Hepatocyte (in vitro differentiated cells): ENCODE results near the gene SYT9. TPM values are rescaled to one million over a fixed set of nuclear protein-coding genes. Genes with fewer than 3 reads are reported as not detected.
A peak's percentile ranks its signal among the peaks of the same experiment; 100 is the strongest.

Experiments
- DNase-seq: peaks from one replicate; pipeline ENCODE4 v3.0.0-alpha.2; 2016; ENCODE audit warnings: low spot score
- H2AFZ ChIP-seq: fragments of 200-600 bp; sonication (generic); 2 replicates; pipeline ENCODE4 v1.6.0; 2016; ENCODE audit warnings: antibody characterized with exemption, mild to moderate bottlenecking
- H3K27ac ChIP-seq: fragments of 200-600 bp; sonication (generic); 2 replicates; pipeline ENCODE4 v1.5.1; 2016; ENCODE audit warnings: mild to moderate bottlenecking
- H3K27me3 ChIP-seq: fragments of 200-600 bp; sonication (generic); 2 replicates; pipeline ENCODE4 v1.6.1; 2016
- H3K36me3 ChIP-seq: fragments of 200-600 bp; sonication (generic); replicated peaks from 2 replicates; pipeline ENCODE4 v1.5.1; 2016; ENCODE audit warnings: low read depth; ENCODE audit not compliant: insufficient read depth
- H3K4me1 ChIP-seq: fragments of 200-600 bp; sonication (generic); 2 replicates; pipeline ENCODE4 v1.5.1; 2016; ENCODE audit warnings: mild to moderate bottlenecking, moderate library complexity; ENCODE audit not compliant: insufficient read depth
- H3K4me2 ChIP-seq: fragments of 200-600 bp; sonication (generic); 2 replicates; pipeline ENCODE4 v1.6.0; 2016
- H3K4me3 ChIP-seq: fragments of 200-600 bp; sonication (generic); 2 replicates; pipeline ENCODE4 v1.5.1; 2016; ENCODE audit warnings: mild to moderate bottlenecking
- H3K79me2 ChIP-seq: fragments of 200-600 bp; sonication (generic); 2 replicates; pipeline ENCODE4 v1.6.0; 2017; ENCODE audit warnings: mild to moderate bottlenecking
- H3K9me2 ChIP-seq: fragments of 200-600 bp; sonication (generic); replicated peaks from 2 replicates; pipeline ENCODE4 v1.6.0; 2017; ENCODE audit warnings: mild to moderate bottlenecking; ENCODE audit not compliant: insufficient read depth
- H3K9me3 ChIP-seq: fragments of 200-600 bp; sonication (generic); 2 replicates; pipeline ENCODE4 v1.5.1; 2016; ENCODE audit warnings: low read depth, mild to moderate bottlenecking
- H4K20me1 ChIP-seq: fragments of 200-600 bp; sonication (generic); 2 replicates; pipeline ENCODE4 v1.6.0; 2016; ENCODE audit warnings: mild to moderate bottlenecking; ENCODE audit not compliant: insufficient read depth, poor library complexity, severe bottlenecking
- CTCF ChIP-seq: fragments of 200-600 bp; sonication (generic); IDR thresholded peaks from 2 replicates; pipeline ENCODE4 v1.5.1; 2016; ENCODE audit warnings: antibody characterized with exemption, mild to moderate bottlenecking; ENCODE audit not compliant: poor library complexity
- EZH2 ChIP-seq: fragments of 200-600 bp; sonication (generic); IDR thresholded peaks from 2 replicates; pipeline ENCODE4 v1.6.1; 2016; ENCODE audit warnings: antibody characterized with exemption, mild to moderate bottlenecking, borderline replicate concordance
- EZH2phosphoT487 ChIP-seq: fragments of 200-600 bp; sonication (generic); IDR thresholded peaks from one replicate; pipeline ENCODE4 v1.6.1; 2018; ENCODE audit warnings: antibody characterized with exemption, mild to moderate bottlenecking, low read depth, moderate library complexity; ENCODE audit not compliant: unreplicated experiment, severe bottlenecking
- WGBS: methylation state at CpG from one replicate; pipeline ENCODE4 v1.1.6; 2016; ENCODE audit warnings: low lambda C conversion rate; ENCODE audit errors: missing lambda C conversion rate; 5-methylcytosine and 5-hydroxymethylcytosine counted together
- polyA plus RNA-seq: library from polyadenylated mRNA; unstranded; fragments of >200 nt; fragmentation: Nextera tagmentation; extraction: Ambion mirVana; gene quantifications from 2 replicates; pipeline ENCODE4 v1.2.1, GENCODE V29; 2016
- total RNA-seq: library from RNA; depleted of rRNA; stranded (reverse); fragments of >200 nt; gene quantifications from 2 replicates; pipeline ENCODE4 v1.2.3, GENCODE V29; 2014

The SYT9 gene
- total and polyA plus RNA-seq, 2 experiments from 2014 or later, result 0.22 to 1.3 TPM

DNA sequence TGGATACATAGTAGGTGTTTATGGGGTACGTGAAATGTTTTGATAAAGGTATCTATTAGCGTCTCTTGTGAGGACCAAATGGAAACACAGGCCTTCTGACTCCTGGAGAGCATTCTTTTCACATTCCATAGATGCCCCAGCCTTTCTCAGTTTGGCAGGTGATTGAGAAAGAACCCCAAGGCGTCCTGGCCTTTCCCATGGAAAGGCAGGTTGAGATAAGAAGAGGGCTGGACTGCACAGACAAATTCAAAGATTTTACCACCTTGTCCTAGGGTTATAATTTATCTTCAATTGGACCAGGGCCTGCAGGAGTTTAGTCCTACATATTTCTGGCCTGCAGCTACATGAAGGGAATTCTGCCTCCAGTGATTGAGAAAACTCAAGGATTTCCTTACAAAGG lies 232.9 kb downstream of the SYT9 start:
- Histone ChIP-seq H2AFZ (no peak overlapping the region), H3K9me2 (no peaks in the 10 kb centered on the region), H3K36me3 (no peaks in the 10 kb centered on the region), H3K4me1 (peaks cover 4% of the 10 kb centered on the region), H3K79me2 (peaks cover 6% of the 10 kb centered on the region), H3K4me3 (no peak overlapping the region), H3K4me2 (peak overlapping the region; percentile 70), H3K9me3 (no peaks in the 10 kb centered on the region), H3K27me3 (no peaks in the 10 kb centered on the region), H3K27ac (peak overlapping the region; percentile 70), H4K20me1 (no peaks in the 10 kb centered on the region)
- TF ChIP-seq CTCF, result no peak
- TF ChIP-seq EZH2, result no peak
- TF ChIP-seq EZH2phosphoT487, result no peak
- no peak for DNase-seq
- 53% methylated on average over 3 of the region's 3 CpGs for WGBS

DNA sequence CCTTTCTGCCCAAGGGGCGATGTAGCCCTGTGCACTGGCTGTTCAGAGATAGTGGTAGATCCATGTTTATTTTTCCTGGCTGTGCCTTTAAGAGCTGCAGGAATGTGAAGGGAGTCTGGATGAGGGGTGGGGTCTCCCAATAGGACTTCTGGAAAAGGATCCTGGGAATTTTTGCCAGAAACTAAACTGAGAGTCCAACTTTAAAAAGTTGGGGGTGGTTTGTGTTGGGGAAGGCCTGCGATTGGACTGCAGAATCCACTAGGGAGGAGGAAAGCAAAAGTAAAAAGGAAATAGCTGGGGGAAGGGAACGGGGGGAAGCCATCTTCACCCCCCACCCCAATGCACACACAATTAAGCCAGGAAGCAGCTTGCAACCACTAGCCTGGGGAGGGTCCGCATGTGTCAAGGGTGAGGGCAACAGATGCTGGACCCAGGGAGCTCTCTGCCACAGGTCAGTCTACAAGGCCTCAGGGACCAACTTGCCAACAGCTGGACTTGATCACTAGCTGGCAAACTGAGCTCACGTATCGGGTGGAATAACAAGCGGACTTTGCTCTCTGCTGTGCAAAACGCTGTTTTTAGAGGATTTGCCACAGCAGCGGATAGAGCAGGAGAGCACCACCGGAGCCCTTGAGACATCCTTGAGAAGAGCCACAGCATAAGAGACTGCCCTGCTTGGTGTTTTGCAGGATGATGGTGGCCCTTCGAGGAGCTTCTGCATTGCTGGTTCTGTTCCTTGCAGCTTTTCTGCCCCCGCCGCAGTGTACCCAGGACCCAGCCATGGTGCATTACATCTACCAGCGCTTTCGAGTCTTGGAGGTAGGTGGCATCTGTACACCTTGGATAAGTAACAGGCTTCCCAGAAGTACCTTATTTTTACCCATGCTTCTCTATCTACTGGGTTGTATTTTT lies 233.7 kb downstream of the SYT9 start, which contains the start of gene OLFML1:
Gene OLFML1 (plus strand): TSS at position 321 of the 912 bp plus-strand sequence. CDS start 370 bp downstream, at position 691.
- Histone ChIP-seq H3K27ac (peak within 1 kb of the TSS; percentile 70), H3K4me3 (peak within 1 kb of the TSS; percentile 21), H4K20me1 (no peaks in the 10 kb centered on the region), H3K4me2 (peak within 1 kb of the TSS; percentile 70), H3K4me1 (peaks cover 4% of the 10 kb centered on the region), H3K27me3 (no peaks in the 10 kb centered on the region), H2AFZ (peak within 1 kb of the TSS; percentile 34), H3K79me2 (peaks cover 6% of the 10 kb centered on the region), H3K9me2 (no peaks in the 10 kb centered on the region), H3K36me3 (no peaks in the 10 kb centered on the region), H3K9me3 (no peaks in the 10 kb centered on the region)
- 63% methylated on average over 15 of the region's 15 CpGs for WGBS
- DNase-seq, result peak; percentile 34
- TF ChIP-seq EZH2phosphoT487 (no peak), EZH2 (no peak), CTCF (no peak)

DNA sequence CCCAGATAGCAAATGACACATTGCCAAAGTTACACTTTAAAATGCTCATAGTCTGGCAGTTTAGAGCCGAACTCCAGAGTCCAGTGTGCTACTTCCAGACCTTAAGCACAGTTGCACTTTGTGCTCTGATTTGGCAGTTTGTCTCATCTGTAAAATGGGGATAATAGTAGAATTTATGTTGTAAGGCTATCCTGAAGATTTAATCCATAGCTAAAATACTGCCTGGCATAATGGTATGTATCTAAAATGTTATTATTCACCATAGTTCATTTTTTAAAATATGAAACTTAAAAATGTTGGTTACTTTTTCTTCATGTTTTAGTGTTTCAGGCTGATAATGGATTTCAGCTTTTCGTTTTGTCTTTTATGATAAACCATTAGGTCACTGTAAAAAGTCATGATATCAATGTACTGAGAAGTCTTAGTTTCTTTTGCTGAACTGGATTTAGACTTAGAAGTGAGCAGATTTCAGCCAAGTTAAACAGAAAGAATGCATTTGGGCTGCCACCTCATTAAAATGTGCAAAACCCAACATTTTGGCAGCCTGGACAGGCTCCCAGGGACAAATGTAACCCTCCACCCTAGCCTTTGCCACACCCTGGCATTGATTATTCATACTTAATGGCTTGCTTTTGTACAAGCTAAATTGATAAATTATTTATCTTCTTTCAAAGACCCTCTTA lies 234.5 kb downstream of the SYT9 start:
- 77% methylated on average over 2 of the region's 2 CpGs for WGBS
- H3K4me1 ChIP-seq, result peaks cover 4% of the 10 kb centered on the region
- no peaks in the 10 kb centered on the region for H3K9me2 ChIP-seq
- H3K4me2 ChIP-seq, result peak overlapping the region; percentile 70
- H3K9me3 ChIP-seq, result no peaks in the 10 kb centered on the region
- H2AFZ ChIP-seq, result no peak overlapping the region
- peak overlapping the region; percentile 70 for H3K27ac ChIP-seq
- no peaks in the 10 kb centered on the region for H4K20me1 ChIP-seq
- H3K4me3 ChIP-seq, result peak overlapping the region; percentile 21
- H3K36me3 ChIP-seq, result no peaks in the 10 kb centered on the region
- DNase-seq, result no peak
- no peak for TF ChIP-seq EZH2phosphoT487
- no peaks in the 10 kb centered on the region for H3K27me3 ChIP-seq
- H3K79me2 ChIP-seq, result peaks cover 6% of the 10 kb centered on the region

GRCh38 chr11:7486781-7487140 lies 235.1 kb downstream of the SYT9 start:
- Histone ChIP-seq H3K27me3 (no peaks in the 10 kb centered on the region), H3K36me3 (no peaks in the 10 kb centered on the region), H4K20me1 (no peaks in the 10 kb centered on the region), H2AFZ (no peak overlapping the region), H3K4me1 (peaks cover 4% of the 10 kb centered on the region), H3K27ac (no peak overlapping the region), H3K79me2 (peaks cover 6% of the 10 kb centered on the region), H3K4me2 (peak overlapping the region; percentile 70), H3K9me3 (no peaks in the 10 kb centered on the region), H3K9me2 (no peaks in the 10 kb centered on the region), H3K4me3 (peak overlapping the region; percentile 0)
- DNase-seq, result peak; percentile 24
- WGBS, result 70% methylated on average over 6 of the region's 6 CpGs
- TF ChIP-seq EZH2 (no peak), CTCF (no peak), EZH2phosphoT487 (no peak)
